ENCODE data around the gene NPHP4. TPM values are rescaled to one million over a fixed set of nuclear protein-coding genes. Genes with fewer than 3 reads are reported as not detected.
A peak's percentile ranks its signal among the peaks of the same experiment; 100 is the strongest.

Gene NPHP4
- total RNA-seq, 1 donor from 2014 or later, result 7.7 TPM

- DNase-seq, result no peak
Measured at GRCh38 chr1:5831600-5832335, 160.5 kb downstream of the NPHP4 start.

DNA sequence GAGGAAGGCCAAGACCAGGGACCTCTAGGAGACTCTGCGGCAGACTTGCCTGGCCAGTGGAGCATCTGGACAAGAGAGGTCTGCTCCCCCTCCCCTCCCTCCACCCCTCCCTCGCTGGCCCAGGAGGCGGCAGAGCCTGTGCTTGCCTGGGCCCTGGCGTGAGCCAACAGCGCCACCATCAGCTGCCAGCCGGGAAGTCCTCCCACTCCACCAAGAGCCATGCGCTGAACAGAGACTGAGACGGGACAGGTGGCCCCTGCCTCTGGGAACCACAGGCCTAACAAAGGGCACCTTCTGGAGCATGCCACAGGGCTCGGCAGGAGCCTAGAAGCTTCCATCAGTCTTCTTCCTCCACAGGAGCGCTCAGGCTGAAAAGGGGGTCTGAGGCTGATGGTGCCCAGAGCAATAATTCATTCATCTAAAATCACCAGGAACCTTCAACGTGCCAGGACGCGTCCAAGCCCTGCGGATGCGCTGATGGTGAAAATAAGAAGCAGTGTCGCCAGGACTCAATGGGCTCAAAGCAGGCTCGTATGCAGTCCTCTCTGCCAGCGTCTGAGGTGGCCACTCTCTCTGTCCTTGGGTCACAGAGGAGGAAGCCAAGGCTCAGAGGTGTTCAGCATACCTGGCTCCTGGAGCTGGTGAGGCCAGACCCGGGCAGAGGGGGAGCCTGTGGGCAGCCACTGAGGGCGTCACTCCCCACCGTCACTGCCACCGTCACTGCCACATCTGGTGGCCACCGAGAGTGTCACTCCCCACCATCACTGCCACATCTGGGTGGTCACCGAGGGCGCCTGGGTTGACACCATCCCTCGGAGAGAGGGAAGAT is 161.2 kb downstream of the NPHP4 start:
- DNase-seq, result peak; percentile 20

DNA sequence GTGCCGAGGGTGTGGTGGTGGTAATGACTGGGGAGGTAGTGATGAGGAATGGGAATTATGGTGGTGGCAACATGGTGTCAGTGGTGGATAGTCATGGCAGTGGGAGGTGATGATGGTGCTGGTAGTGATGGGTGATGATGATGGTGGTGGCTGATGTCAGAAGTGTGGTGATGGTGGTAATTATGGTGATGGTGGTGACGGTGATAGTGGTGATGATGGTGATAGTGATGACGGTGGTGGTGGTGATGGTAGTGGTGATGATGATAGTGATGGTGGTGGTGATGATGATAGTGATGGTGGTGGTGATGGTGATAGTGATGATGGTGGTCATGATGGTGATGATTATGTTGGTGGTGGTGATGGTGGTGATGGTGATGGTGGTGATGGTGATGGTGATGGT is 162.8 kb downstream of the NPHP4 start:
- DNase-seq, result no peak

DNA sequence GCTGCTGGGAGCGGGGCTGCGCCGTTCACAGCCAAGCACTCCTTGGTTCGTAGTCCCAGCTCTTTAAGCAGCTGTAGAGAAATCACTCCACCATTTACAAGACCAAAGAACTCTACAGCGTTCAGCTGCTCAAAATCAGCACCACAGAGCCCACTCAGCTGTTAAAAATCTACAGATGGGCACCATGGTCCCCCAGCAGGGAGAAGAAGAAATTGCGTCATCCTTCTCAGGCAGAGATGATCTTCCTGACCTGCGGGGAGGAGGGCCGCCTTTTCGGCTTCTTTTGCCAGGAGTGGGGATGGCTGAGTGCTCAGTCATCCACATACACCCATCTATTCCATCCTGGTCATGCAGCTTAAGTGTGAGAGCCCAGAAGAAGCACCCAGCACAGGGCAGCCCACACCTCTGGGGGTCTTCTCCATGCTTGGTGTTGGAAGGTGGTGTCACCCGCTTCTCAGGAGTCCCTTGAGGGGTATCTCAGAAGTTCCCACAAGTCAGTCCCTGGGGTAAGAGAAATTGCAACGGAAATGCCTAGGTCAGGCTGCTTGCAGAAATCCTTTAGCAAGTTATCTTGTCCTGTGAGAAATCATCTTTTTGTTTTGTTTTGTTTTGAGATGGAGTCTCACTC is 163.8 kb downstream of the NPHP4 start:
- peak; percentile 21 for DNase-seq

DNA sequence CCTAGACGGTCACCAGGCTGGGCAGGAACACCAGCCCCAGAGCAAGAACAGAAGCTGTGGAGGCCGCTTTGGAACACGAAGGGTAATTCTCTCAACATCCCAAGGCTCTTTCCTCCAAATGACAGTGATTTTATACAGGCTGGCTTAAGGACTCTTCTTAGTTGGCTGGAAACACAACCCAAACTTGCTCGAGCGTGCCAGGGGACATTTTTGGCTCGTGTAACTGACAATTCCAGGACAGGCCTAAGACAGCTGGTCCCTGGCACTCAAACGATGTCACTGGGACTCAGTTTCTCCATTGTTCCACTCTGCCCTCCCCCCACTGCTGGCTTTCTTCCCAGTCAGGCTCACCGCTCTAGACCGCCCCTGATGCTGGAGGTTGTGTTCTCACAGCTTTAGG is 164.7 kb downstream of the NPHP4 start:
- peak; percentile 52 for DNase-seq

DNA sequence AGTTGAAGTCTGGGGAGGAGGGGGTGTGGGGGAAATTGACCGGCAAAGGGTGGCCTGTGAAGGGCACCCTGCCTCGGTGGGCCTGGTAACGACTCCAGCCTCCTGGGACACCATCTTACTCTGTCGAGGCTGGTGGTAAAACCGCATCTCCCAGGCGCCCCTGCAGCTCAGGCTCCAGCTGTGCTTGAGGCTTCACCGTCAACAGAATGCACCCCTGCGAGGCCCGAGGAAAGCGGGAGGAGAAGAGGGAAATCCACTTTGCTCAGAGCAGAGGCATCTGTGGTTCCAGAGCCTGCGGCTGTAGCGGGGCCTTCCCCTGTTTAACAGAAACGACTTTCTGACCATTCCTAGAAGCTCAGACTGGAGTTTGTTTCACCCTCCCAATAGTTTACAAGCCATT is 165.6 kb downstream of the NPHP4 start:
- no peak for DNase-seq

DNA sequence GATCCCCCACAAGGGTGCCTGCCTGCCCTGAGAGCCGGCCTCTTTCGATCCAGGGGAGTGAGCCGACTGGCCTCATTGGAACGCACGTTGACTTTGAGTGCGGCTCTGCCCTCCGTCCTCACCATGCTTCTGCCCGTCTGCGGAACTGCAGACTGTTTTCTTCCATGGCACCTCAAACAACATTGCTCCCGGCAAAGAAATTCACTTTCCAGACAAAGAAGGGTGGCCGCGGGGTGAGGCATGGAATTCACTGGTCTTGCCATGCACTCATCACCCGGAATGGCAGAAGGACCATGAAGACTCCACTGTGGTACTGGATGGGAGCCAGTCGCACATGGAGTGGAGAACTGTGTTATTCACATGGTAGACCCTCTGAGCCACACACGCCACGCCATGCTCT is 169.5 kb downstream of the NPHP4 start:
- no peak for DNase-seq

- no peak for DNase-seq
Measured at GRCh38 chr1:5822266-5822665, 170.0 kb downstream of the NPHP4 start.

- no peak for DNase-seq
Measured at GRCh38 chr1:5821540-5822176, 170.6 kb downstream of the NPHP4 start.

DNA sequence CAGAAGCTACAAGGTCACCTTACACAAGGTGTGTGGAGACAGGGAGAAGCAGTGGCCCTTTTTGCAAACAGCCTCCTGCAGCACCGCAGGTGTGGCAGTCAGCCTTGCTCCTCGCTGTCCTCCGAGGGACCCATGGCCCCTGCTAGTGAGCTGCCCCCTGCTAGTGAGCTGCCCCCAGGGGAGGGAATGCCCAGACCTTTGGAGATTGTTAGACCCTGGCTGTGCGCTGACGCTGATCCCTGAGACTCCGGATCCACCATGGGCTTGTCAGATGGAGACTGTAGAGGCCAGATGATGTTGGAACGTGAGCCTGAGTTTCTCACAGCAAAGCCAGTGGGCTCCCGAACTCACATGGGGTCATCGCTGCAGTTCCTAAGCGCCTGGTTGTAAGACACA is 172.2 kb downstream of the NPHP4 start:
- DNase-seq, result no peak

DNA sequence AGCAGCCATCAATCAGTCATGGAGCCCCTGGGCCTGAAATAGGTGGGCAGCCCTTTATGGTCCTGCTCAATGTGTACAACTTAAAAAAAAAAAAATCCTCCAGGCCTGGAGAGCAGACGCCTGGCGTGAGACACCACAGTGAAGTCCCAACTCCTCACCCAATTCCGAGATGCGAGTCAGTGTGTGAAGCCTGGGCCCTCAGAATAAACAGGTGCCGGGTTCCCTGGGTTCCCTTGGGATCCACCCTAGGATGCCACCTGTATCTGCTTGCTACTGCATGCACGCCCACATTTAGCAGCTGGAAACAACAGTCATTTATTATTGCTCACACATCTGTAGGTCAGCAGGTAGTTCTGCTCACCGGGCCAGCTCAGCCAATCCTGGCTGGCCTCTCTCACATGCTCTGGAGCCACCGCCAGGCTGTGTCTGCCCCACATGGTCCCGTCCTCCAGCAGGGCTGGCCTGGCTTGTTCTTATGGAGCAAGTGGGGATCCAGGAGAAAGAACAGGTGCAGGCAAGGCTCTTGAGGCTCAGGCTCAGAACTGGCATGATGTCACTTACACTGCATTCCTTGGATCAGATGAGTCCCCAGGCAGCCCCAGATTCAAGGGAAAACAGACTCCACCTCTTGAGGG is 172.7 kb downstream of the NPHP4 start:
- peak; percentile 40 for DNase-seq

GRCh38 chr1:5818755-5819154 is 173.5 kb downstream of the NPHP4 start:
- DNase-seq, result no peak

DNA sequence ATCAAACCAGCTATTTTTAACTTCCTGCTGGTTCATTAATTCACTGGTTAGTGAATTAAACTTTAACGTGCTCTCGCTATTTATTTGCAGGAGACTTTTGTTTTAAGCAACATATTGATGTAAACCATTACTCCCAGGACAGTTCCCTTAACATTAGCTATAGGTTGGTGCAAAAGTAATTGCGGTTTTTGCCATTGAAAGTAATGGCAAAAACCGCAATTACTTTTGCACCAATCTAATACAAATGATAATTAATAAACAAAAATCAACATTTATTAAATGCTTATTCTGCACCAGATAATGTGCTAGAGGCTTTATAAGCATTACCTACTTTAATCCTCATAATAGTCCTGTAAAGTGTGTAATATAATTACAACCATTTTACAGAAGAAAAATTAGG is 176.5 kb downstream of the NPHP4 start:
- DNase-seq, result no peak

DNA sequence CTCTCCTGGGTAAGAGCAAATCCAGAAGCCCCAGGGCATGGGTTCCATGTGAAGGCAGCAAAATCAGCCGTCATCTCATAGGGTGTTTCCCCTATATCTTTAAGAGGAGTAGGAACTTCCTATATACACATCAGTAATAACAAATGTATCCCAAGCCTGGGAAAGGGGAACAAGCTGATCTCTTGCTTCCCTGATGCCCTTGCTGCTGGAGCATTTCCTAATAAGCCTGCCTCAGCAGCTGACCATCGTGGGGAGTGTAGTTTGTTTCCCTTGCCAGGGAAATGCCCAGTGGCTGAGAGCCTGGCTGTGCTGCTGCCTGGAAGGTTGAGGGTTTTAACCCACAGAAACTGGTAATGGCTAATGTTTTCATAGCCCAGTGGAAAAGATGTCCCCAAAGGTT is 177.0 kb downstream of the NPHP4 start:
- DNase-seq, result no peak

- no peak for DNase-seq
Measured at GRCh38 chr1:5814046-5814619, 178.1 kb downstream of the NPHP4 start.

DNA sequence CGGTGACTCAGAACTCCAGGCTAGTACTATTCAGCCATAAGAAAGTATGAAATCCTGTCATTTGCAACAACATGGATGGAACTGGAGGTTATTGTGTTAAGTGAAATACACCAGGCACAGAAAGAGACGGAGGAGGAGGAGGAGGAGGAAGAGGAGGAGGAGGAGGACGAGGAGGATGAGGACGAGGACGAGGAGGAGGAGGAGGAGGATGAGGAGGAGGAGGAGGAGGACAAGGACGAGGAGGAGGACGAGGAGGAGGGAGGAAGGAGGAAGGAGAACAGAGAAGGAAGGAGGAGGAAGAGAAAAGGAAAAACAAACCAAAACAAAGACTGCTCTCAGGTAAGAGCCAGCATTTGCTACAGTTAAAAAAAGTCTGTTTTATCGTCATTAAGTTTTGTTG is 178.7 kb downstream of the NPHP4 start:
- no peak for DNase-seq

Small RNA genes within 50 kb of the gene (small RNA-seq; reads per million reads assigned to genes)
- not detected for gene MIR4689 (ENCODE audit: low replicate concordance)

Other genes with a start within 250 kb of the NPHP4 start
- gene KCNAB2, start 53.5 kb upstream of the NPHP4 start, total RNA-seq, result 6.3 TPM
- 1.1 TPM for gene CHD5, start 187.9 kb upstream of the NPHP4 start, total RNA-seq
- 302 TPM for gene RPL22, start 207.2 kb upstream of the NPHP4 start, total RNA-seq
- 22.0 TPM for gene RNF207, start 213.7 kb upstream of the NPHP4 start, total RNA-seq
- gene ICMT, start 243.5 kb upstream of the NPHP4 start, total RNA-seq, result 75.0 TPM

Data from tongue (tissue), 3 donors.